ENCODE measurements around the gene SULT1B1.

The SULT1B1 gene

DNA sequence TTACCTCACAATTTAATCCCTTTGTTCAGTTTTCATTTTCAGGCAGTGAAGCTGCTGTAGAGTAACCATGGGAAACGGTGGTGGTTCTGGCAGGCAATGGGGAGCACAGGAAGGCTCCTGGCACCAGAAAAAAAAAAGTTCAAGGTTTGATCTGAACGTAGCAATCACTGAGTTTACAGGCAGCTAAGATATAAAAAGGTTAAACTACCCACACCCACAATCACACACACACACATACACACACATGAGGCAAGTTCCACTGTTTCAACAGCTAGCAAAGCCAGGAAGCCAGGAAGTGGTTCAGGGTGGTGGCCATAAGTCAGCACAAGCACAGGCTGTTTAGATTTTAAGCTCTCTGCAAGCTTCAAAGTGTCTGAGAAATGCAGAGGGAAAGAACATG is at the start of gene SULT1B1:
Gene SULT1B1 (minus strand): TSS at position 166 of the 400 bp plus-strand sequence. CDS start 5,403 bp downstream, outside the sequence.
- Histone ChIP-seq H3K36me3 (replicated peaks) (no peaks in the 10 kb centered on the region), H3K27me3 (replicated peaks) (no peaks in the 10 kb centered on the region), H3K4me3 (ENCODE audit: low read depth, low read length) (no peak within 1 kb of the TSS), H3K27ac (peak within 1 kb of the TSS; percentile 50)
- in situ Hi-C loops (cut with HindIII; ENCODE audit: low pct_ligation_motif_present, low sequenced_read_pairs) = no loop called here
- TF ChIP-seq, protein P1, sequence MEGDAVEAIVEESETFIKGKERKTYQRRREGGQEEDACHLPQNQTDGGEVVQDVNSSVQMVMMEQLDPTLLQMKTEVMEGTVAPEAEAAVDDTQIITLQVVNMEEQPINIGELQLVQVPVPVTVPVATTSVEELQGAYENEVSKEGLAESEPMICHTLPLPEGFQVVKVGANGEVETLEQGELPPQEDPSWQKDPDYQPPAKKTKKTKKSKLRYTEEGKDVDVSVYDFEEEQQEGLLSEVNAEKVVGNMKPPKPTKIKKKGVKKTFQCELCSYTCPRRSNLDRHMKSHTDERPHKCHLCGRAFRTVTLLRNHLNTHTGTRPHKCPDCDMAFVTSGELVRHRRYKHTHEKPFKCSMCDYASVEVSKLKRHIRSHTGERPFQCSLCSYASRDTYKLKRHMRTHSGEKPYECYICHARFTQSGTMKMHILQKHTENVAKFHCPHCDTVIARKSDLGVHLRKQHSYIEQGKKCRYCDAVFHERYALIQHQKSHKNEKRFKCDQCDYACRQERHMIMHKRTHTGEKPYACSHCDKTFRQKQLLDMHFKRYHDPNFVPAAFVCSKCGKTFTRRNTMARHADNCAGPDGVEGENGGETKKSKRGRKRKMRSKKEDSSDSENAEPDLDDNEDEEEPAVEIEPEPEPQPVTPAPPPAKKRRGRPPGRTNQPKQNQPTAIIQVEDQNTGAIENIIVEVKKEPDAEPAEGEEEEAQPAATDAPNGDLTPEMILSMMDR (IDR thresholded peaks at IDR 0.05; ENCODE audit: low read depth, low read length, missing control alignments) = no peak
- peak; percentile 47 for DNase-seq

DNA sequence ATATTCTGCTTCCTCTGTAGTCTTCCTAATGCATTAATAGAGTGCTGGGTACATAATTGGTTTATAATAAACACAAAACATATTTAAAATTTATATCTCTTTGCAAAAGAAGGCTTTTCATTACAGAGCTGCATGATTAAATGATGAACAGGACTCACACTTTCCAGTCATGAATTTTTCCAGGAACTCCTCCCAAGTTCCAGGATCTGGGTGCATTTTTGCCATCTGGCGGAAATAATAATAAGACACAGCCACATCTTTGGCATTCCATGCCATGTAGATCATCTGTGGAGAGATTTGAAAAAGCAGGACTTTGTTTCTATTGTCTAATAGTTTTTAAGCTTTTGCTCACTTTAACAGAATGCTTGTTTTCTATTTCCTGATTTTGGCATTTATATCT is 40.2 kb upstream of the SULT1B1 start:
- Histone ChIP-seq H3K36me3 (replicated peaks) (no peaks in the 10 kb centered on the region), H3K4me3 (ENCODE audit: low read depth, low read length) (no peak overlapping the region), H3K27me3 (replicated peaks) (no peaks in the 10 kb centered on the region), H3K27ac (no peak overlapping the region)
- in situ Hi-C loops (cut with HindIII; ENCODE audit: low pct_ligation_motif_present, low sequenced_read_pairs) = no loop called here
- TF ChIP-seq, protein P1 (IDR thresholded peaks at IDR 0.05; ENCODE audit: low read depth, low read length, missing control alignments) = no peak
- peak; percentile 44 for DNase-seq

DNA sequence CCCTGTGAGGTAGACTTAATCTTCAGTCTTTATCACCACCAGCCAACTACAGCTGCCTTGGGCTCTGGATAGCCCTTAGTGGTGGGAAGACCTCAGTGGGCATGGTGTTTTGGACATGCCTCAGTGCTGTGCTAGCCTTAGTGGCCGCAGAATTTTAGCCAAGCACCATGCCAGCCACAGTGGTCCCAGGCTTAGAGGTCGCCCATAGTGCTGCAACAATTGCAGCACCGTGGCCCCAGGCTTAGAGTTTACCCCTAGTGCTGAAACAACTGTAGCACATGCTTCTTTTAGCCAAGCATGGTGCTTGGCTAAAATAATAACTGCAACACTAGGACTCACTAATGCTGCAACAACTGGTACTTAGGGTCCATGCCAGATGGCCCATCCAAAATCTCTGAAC is 38.9 kb upstream of the SULT1B1 start:
- TF ChIP-seq, protein P1 (IDR thresholded peaks at IDR 0.05; ENCODE audit: low read depth, low read length, missing control alignments) = no peak

DNA sequence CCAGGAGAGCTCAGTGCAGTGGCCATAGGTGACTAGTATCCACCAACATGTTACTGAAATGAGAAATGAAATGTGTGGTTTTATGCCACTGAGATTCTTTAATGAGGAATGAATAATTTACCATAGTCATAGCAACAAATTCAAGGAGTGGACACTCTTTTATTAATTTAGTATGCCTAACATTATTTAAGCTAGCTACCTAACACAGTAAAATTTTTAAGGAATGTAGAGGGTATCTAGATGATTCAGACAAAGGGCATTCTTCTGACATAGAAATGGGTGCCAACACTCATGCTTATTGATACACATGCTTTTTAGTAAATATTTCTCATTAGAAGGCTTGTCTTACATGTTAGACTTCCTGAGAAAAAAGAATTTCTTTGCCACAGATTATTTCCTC is 33.3 kb upstream of the SULT1B1 start:
- Histone ChIP-seq H3K36me3 (replicated peaks) (no peaks in the 10 kb centered on the region), H3K27ac (no peak overlapping the region), H3K27me3 (replicated peaks) (no peaks in the 10 kb centered on the region), H3K4me3 (ENCODE audit: low read depth, low read length) (no peak overlapping the region)
- in situ Hi-C loops (cut with HindIII; ENCODE audit: low pct_ligation_motif_present, low sequenced_read_pairs) = no loop called here
- TF ChIP-seq, protein P1 (IDR thresholded peaks at IDR 0.05; ENCODE audit: low read depth, low read length, missing control alignments) = no peak
- no peak for DNase-seq

More for the DNA sequence above, 38.9 kb upstream of the SULT1B1 start:
- Histone ChIP-seq H3K27me3 (replicated peaks) (no peaks in the 10 kb centered on the region), H3K4me3 (ENCODE audit: low read depth, low read length) (no peak overlapping the region), H3K27ac (no peak overlapping the region), H3K36me3 (replicated peaks) (no peaks in the 10 kb centered on the region)
- DNase-seq = no peak
- in situ Hi-C loops (cut with HindIII; ENCODE audit: low pct_ligation_motif_present, low sequenced_read_pairs) = no loop called here

DNA sequence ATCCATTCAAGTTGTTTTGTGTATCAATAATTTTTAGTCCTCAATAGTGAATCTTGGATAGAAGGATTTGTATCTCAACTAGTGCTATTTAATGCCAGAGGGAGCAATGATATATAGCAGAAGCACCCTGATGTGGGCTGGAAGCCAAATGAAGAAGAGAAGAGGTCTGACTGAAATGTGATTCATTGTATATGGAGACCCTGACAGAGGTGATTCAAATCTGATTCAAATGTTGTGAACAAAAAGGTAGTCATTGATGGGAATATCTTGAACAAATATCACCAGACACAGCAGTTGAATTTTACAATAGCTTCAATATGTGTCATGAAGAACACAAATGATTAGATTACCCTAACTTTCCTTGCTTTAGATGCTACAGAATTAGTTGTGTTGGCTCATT is 27.5 kb upstream of the SULT1B1 start:
- TF ChIP-seq, protein P1 (IDR thresholded peaks at IDR 0.05; ENCODE audit: low read depth, low read length, missing control alignments) = no peak
- in situ Hi-C loops (cut with HindIII; ENCODE audit: low pct_ligation_motif_present, low sequenced_read_pairs) = no loop called here
- H3K27me3 ChIP-seq (replicated peaks) = no peaks in the 10 kb centered on the region
- no peak overlapping the region for H3K4me3 ChIP-seq (ENCODE audit: low read depth, low read length)
- H3K36me3 ChIP-seq (replicated peaks) = no peaks in the 10 kb centered on the region
- peak; percentile 26 for DNase-seq
- H3K27ac ChIP-seq = no peak overlapping the region

DNA sequence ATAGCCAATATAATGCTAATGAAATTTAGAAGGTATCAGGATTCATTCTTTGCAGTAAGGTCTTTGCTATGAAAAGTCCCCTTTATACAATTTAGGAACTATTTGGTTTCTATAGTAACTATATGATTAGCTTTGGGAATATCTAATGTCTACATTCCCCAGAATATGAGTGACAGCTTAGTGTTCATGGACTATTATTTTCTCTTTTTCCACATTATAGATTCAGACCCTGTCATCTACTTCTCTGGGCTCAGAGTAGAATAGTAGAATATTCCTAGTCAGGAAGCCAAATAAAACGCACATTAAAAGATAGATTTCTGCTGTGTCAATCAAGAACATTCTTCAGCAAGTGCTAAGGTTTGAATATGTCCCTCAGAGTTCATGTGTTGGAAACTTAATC is 26.1 kb upstream of the SULT1B1 start:
- H3K27me3 ChIP-seq (replicated peaks) = no peaks in the 10 kb centered on the region
- peak overlapping the region; percentile 6 for H3K4me3 ChIP-seq (ENCODE audit: low read depth, low read length)
- no peaks in the 10 kb centered on the region for H3K36me3 ChIP-seq (replicated peaks)
- in situ Hi-C loops (cut with HindIII; ENCODE audit: low pct_ligation_motif_present, low sequenced_read_pairs) = no loop called here
- TF ChIP-seq, protein P1 (IDR thresholded peaks at IDR 0.05; ENCODE audit: low read depth, low read length, missing control alignments) = no peak
- H3K27ac ChIP-seq = no peak overlapping the region
- DNase-seq = no peak
